Activated CD8-positive, alpha-beta memory T cell treated with anti-CD3 and anti-CD28 coated beads, Interleukin-2, amount 50 U/mL, for 1 hour (primary cell): ENCODE results near the gene C22orf42.
"Not testable (repeated sequence)": the region's sequence is repeated elsewhere in the genome, so short reads cannot be mapped to it uniquely, and the experiment has no call there.

Experiments
- DNase-seq: peaks from one replicate; pipeline ENCODE4 v3.0.0-alpha.2; 2020; ENCODE audit errors: extremely low read depth

Gene C22orf42

DNA sequence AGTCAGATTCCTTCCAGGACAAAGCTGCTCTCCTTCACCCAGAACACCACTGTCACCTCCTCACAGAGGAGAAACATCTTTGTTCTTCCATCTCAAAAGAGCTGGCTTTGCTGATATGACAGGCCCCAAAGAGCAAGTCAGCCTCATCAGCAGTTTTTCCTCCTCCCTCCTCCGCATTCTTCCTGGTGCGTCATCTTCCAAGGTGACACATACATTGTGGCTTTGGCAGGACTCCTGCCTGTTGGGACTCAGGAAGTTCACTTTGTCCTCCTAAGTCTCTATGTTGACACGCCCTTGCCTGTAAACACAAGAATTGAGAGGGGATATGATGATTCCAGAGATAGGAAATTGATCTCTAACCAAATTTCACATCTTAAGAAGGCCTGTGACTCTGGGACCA is 23.1 kb downstream of the C22orf42 start:
- DNase-seq, result not testable (repeated sequence)

DNA sequence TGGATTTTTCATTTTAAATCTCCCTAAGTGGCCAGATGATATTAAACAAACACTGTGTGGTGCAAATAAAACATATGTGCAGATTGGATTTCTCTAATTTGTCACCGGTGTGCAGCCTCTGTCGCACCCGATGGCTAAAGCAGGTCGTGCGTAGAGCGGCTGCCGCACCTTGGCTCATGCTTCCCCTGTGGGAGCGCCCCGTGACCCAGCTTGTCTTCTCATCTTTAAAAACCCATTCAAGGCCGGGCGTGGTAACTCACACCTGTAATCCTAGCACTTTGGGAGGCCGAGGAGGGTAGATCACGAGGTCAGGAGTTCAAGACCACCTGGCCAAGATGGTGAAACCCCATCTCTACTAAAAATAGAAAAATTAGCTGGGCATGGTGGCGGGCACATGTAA is 24.3 kb downstream of the C22orf42 start:
- not testable (repeated sequence) for DNase-seq

DNA sequence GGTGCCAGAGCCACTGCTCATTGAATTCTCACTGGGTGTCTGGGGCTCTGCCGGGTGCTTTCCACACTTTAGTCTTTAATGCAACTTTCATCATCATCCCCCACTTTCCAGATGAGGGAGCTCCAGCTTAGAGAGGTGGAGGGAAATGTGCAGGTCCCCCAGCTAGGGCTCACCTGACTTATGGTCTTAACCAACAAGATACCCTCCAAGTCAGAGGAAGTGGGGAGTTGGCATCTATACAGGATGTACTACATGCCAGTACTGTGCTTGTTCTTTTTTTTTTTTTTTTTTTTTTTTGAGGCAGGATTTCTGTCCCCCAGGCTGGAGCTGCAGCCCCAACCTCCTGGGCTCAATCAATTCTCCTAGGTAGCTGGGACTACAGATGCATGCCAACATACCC is 26.3 kb downstream of the C22orf42 start:
- no peak for DNase-seq

DNA sequence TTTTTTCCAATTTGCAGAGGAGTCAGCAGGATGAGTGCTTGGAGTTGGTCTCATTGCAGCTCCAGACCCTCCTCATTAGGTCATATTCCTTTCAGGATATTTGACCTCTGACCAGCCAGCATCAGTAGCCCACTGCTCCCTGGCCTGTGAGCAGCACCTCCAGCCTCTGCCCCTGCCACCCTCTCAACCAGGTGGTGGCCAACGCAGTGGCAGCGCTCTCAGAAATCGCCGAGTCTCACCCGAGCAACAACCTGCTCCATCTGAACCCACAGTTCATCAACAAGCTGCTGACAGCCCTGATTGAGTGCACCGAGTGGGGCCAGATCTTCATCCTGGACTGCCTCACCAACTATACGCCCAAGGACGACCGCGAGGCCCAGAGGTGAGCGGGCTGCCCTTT is 27.0 kb downstream of the C22orf42 start:
- DNase-seq, result no peak

DNA sequence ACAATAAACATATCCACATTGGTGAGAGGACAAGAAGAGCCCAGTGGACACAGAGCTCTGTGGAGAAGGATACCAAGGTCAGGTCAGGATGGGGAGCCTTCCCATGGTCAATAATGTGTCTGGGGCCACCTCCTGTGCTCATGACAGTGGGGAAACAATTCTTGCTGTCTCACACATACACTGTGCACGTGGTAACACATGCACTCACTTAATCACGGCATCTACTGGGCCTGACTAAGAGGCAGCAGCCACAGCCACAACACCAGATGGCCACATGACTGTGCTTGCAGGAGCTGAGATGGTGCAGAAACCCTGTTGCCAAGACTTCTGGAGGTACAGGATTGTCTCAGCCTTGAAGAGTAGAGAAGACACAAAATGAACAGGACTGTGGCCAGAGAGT is 28.6 kb downstream of the C22orf42 start:
- DNase-seq, result no peak

DNA sequence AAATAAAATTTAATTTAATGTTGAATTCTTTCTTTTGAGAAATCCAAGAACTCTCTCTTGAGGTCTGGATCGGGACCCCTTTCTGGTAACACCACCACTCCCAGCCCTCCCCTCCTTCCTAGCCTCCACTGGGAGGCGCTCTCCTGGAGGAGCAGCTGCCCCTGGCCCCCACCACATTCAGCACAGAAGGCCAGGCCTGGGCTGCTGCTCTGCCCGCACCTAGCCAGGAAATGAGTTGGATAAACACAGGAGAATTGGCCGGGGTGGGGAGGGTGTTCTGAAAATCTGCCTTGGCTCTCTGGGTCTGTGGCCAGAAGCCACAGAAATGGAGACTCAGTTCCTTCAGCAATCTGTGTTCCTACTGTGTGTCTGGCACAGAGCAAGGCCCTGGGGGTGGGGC is 31.2 kb downstream of the C22orf42 start:
- no peak for DNase-seq

DNA sequence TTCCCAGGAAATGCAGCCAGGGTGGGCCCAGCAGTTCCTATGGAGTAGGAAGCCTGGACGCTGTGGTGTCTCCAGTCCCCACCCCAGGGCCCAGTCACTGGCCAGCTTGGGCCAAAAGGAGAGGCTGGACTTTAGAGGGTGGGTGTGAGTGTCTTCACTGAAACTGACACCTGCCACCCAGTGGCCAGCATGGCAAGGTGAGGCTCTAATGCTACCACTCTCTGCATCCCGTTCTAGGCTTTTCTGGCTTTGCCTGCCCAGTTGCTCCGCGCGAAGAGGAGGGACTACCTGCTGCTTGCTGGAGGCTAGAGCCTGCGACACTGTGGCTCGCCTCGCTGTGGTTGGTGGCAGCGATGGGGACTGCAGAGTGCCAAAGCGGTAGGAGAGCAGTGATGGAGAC is 35.4 kb downstream of the C22orf42 start:
- DNase-seq, result no peak

DNA sequence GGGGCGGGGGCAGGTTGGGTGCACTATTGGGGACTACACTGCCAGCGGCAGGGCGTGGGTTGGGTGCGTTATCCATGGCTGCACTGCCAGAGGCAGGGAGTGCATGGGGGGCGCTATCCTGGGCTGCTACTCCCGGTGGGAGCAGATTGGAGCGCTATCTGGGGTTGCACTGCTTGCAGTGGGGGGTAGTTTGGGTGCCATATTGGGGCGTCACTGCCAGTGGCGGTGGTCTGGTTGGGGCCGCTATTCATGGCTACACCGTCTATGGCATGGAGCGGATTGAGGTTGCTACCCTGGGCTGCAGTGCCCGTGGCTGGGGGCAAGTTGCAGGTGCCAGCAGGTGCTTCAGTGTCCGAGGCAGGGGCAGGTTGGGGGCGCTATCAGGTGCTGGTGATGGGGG is 36.2 kb downstream of the C22orf42 start:
- DNase-seq, result no peak

DNA sequence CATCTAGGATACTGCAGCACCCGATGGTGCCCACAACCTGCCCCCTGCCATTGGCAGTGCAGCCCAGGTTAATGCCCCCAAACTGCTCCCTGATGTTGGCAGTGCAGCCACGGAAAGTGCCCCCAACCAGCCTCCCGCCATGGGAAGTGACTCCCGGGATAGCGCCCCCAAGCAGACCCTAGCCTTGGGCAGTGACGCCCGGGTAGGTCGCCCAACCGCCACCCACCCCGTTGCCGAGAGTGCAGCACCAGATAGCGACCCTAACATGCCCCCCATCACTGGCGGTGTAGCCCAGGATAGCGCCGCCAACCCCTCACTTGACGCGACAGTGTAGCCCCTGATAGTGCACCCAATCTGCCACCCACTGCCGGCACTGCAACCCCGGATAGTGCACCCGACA is 38.5 kb downstream of the C22orf42 start:
- DNase-seq, result no peak

DNA sequence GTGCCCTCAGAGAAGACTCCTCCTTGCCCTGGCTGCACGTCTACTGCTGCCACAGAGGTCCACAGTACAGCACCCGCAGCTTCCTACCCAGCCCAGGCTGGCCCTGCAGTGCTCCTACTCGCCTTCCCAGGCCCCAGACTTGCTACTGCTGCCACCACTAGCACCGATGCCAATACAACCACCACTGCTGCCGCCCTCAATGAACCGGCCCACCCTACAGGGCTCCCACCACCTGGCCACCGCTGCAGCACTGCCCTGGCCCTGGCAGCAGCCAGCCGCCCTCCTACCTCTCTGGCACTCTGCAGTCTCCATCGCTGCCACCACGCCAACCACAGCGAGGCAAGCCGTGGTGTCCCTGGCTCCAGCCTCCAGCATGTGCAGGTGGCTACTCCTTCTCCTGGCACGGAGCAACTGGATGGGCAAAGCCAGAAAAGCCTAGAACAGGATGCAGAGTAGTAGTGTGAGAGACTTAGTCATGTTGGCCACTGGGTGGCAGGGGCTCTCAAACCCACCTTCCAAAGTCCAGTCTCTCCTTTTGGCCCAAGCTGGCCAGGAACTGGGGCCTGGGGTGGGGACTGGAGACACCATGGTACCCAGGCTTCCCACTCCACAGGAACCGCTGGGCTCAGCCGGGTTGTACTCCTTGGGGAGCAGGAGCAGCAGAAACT is 39.4 kb downstream of the C22orf42 start:
- DNase-seq, result no peak

DNA sequence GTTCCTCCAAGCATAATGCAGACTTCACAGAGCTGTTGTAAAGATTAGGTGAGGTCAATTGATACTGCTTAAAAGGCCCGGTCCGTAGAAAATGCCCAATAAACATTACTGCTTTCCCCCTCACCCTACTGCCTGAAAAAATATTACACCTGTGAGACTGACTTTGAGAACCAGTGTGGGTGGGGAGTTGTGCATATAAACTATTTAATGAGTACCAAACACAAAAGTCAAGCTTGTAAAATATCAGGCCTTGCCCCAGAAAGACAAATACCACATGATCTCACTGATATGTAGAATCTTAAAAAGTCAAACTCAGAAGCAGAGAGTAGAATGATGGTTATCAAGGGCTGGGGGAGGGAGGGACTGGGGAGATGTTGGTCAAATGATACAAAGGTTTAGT is 46.7 kb downstream of the C22orf42 start:
- DNase-seq, result no peak

DNA sequence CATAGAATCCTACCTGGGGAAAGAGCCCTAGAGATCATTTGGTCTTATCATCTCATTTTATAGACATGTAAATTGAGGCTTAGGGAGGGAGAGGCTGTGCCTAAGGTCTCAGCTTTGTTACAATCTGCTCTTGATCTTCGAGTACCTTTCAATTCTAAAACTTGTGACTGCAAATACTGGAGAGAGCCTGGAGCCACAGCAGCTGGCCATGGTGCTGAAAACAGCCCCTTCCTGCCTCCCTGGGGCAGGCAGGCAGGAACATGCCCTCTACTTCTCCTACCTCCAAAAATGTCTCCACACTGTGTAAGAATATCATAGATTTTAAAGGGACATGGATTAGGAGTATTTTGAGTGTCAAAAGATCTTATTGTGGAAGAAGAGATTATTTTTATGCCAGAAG is 52.2 kb downstream of the C22orf42 start:
- no peak for DNase-seq

DNA sequence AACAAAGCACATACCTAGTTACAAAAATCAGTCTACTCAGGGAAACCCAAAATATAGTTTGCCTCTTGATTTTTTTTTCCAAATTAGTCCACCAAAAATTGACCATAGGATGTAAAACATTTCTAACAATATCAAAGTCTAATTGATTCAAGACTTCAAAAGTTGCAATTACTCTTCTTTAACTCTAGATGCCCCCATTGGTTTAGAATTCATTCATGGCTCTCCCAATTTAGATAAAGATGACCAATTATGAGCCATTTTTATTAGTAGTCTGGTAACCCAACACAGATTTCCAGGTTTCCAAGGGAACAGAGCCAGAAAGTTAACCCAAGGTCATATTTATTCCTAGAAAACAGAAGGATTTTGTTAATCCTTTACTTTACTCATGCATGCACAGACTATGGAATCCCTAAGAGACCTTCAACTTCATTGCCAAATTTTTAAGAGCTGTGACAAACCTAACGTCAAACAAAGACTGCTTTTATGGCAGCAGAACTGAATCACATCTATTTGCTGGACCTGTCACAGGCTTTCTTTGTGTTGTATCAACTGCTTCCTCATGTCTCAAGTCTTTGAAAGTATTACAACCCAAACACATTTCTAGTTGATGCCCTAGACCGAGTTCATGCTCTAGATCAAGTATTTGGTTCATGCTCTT is 55.3 kb downstream of the C22orf42 start:
- DNase-seq, result no peak

DNA sequence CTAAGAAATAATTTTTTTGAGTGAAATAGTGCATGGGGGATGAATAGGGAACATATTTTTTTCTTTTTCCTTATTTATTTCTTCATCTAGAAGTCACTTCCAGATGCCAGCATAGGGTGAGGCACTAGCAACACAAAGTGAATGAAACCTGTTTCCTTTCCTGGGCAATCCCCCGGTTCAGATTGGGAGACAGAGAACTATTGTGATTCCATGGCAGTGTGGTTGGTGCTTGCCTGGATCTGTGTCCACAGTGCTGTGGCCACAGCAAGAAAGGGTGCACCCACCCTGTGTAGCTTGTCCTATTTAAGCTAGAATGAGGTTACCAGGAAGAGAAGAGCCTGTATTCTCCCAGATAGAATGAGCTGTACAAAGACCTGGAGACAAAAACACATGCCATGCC is 58.4 kb downstream of the C22orf42 start:
- no peak for DNase-seq
